ENCODE results near the gene KCNIP1.

- TF ChIP-seq EP400 (IDR thresholded peaks at IDR 0.05): no peak
- TF ChIP-seq C11orf30 (IDR thresholded peaks at IDR 0.05; ENCODE audit: low read depth): no peak
- no peak for TF ChIP-seq BRD9 (IDR thresholded peaks at IDR 0.05; ENCODE audit: low read depth, partially characterized antibody)
- TF ChIP-seq ZNF324 (CRISPR knock-in tag; IDR thresholded peaks at IDR 0.05): no peak
- TF ChIP-seq MTA2 (IDR thresholded peaks at IDR 0.05; ENCODE audit: low read depth): no peak
- TF ChIP-seq CTCF (IDR thresholded peaks at IDR 0.05 in 2 of 3, conservative IDR thresholded peaks at IDR 0.05 in 1 of 3; ENCODE audit: insufficient read depth in 2 of 3, low read depth in 1 of 3, low read length in 3 of 3): no peak
These were observed 6.3 kb upstream of the KCNIP1 start for GRCh38 chr5:170497311-170498038.
